Caco-2 (cell line): ENCODE results near the gene OTUD5. TPM values are rescaled to one million over a fixed set of nuclear protein-coding genes. Genes with fewer than 3 reads are reported as not detected.

Experiments
- BruUV-seq: library from RNA; stranded (reverse); fragments of 400-500 nt; replicated peaks from 2 replicates; lab custom pipeline; 2021; lab: Mats Ljungman, UMichigan
- CTCF ChIA-PET: fragments of 300-600 bp; sonication (Branson Sonifier 250); formaldehyde crosslinking; loops from one replicate; lab custom pipeline; 2022; ENCODE audit warnings: antibody characterized with exemption; lab: Charles Lee
- POLR2A ChIA-PET: fragments of 300-600 bp; sonication (Branson Sonifier 250); formaldehyde crosslinking; loops from one replicate; lab custom pipeline; 2022; ENCODE audit warnings: antibody characterized with exemption; lab: Charles Lee
- DNase-seq, 2 experiments: peaks; one replicate each; pipeline versions ENCODE4 v3.0.0 to v3.0.0-alpha.2; 2020 to 2022
- H3K27me3 ChIP-seq: replicated peaks from 2 replicates; pipeline ENCODE4 v1.6.0; 2011; ENCODE audit warnings: low read length; ENCODE audit not compliant: control insufficient read depth, insufficient read depth
- H3K36me3 ChIP-seq: 2 replicates; pipeline ENCODE4 v1.5.1; 2011; ENCODE audit warnings: low read length; ENCODE audit not compliant: control insufficient read depth, insufficient read depth
- H3K4me1 ChIP-seq: fragments of 250-450 bp; sonication (Bioruptor Pico); 2 replicates; pipeline ENCODE4 v1.5.1; 2020; ENCODE audit warnings: mild to moderate bottlenecking
- H3K4me3 ChIP-seq: 2 replicates; pipeline ENCODE4 v1.5.1; 2011; ENCODE audit warnings: low read depth, mild to moderate bottlenecking, control low read depth, low read length
- H3K9me3 ChIP-seq: fragments of 250-450 bp; sonication (Bioruptor Pico); 2 replicates; pipeline ENCODE4 v1.5.1; 2020; ENCODE audit warnings: mild to moderate bottlenecking, moderate library complexity
- H3K27ac Mint-ChIP-seq: one replicate; pipeline ENCODE4 v1.8.0; 2022; ENCODE audit warnings: mixed read lengths; ENCODE audit not compliant: unreplicated experiment
- H3K27me3 Mint-ChIP-seq: one replicate; pipeline ENCODE4 v1.8.0; 2022; ENCODE audit warnings: mixed read lengths; ENCODE audit not compliant: insufficient read depth, unreplicated experiment
- H3K36me3 Mint-ChIP-seq: one replicate; pipeline ENCODE4 v1.8.0; 2022; ENCODE audit warnings: mild to moderate bottlenecking, mixed read lengths; ENCODE audit not compliant: insufficient read depth, unreplicated experiment
- H3K4me1 Mint-ChIP-seq: one replicate; pipeline ENCODE4 v1.8.0; 2022; ENCODE audit warnings: low read depth, mixed read lengths; ENCODE audit not compliant: unreplicated experiment
- H3K4me3 Mint-ChIP-seq: one replicate; pipeline ENCODE4 v1.8.0; 2022; ENCODE audit warnings: mild to moderate bottlenecking, moderate library complexity, mixed read lengths; ENCODE audit not compliant: unreplicated experiment
- H3K9me3 Mint-ChIP-seq: one replicate; pipeline ENCODE4 v1.8.0; 2022; ENCODE audit warnings: mixed read lengths; ENCODE audit not compliant: unreplicated experiment
- CTCF ChIP-seq, 2 experiments: fragments of 200-600 bp in 1 of 2; IDR thresholded peaks; 1 replicate in 1 of 2; 2 replicates in 1 of 2; pipeline versions ENCODE4 v1.5.1 to v1.8.0; 2011 to 2022; ENCODE audit warnings: antibody characterized with exemption in 1 of 2, control low read depth in 1 of 2, inconsistent platforms in 1 of 2, low read depth in 1 of 2, low read length in 1 of 2, mild to moderate bottlenecking in 1 of 2, moderate library complexity in 1 of 2; ENCODE audit not compliant: insufficient read depth in 1 of 2, severe bottlenecking in 1 of 2, unreplicated experiment in 1 of 2
- intact Hi-C: fragments of 100-400 bp; cut with micrococcal nuclease; formaldehyde crosslinking; loops from one replicate; pipeline ENCODE4 v1.10.0; 2022; ENCODE audit not compliant: unreplicated experiment
- total RNA-seq: library from RNA; stranded (reverse); gene quantifications from 2 replicates; pipeline ENCODE4 v1.2.3, GENCODE V29; 2022

The OTUD5 gene
- total RNA-seq, 1 experiment from 2014 or later, result 40.6 TPM

GRCh38 chrX:48998391-48998790, 41.0 kb upstream of the OTUD5 start:
- H3K27me3 ChIP-seq, result no peaks in the 10 kb centered on the region
- no peaks in the 10 kb centered on the region for H3K9me3 Mint-ChIP-seq
- H3K36me3 ChIP-seq, result no peaks in the 10 kb centered on the region
- peaks cover 37% of the 10 kb centered on the region for H3K36me3 Mint-ChIP-seq
- no peak overlapping the region for H3K27ac Mint-ChIP-seq
- peaks cover 10% of the 10 kb centered on the region for H3K4me1 Mint-ChIP-seq
- ChIA-PET POLR2A (no interaction called here), CTCF (no interaction called here)
- no peaks in the 10 kb centered on the region for H3K4me1 ChIP-seq
- no peak for DNase-seq
- no peaks in the 10 kb centered on the region for H3K27me3 Mint-ChIP-seq
- no peaks in the 10 kb centered on the region for H3K9me3 ChIP-seq
- H3K4me3 Mint-ChIP-seq, result no peak overlapping the region
- intact Hi-C loops, result no loop called here
- no peak overlapping the region for H3K4me3 ChIP-seq
- no TSS peak for BruUV-seq
- no peak for TF ChIP-seq CTCF (IDR thresholded peaks at IDR 0.05; ENCODE audit: insufficient read depth in 1 of 2, low read depth in 1 of 2, low read length in 1 of 2, severe bottlenecking in 1 of 2, unreplicated experiment in 1 of 2)

- POLR2A ChIA-PET, result no interaction called here
- no peaks in the 10 kb centered on the region for H3K9me3 Mint-ChIP-seq
- no peaks in the 10 kb centered on the region for H3K9me3 ChIP-seq
- no TSS peak for BruUV-seq
- CTCF ChIA-PET, result no interaction called here
- TF ChIP-seq CTCF (IDR thresholded peaks at IDR 0.05; ENCODE audit: insufficient read depth in 1 of 2, low read depth in 1 of 2, low read length in 1 of 2, severe bottlenecking in 1 of 2, unreplicated experiment in 1 of 2), result no peak
- no peak overlapping the region for H3K4me3 ChIP-seq
- no peak overlapping the region for H3K4me3 Mint-ChIP-seq
- H3K36me3 Mint-ChIP-seq, result peaks cover 37% of the 10 kb centered on the region
- H3K4me1 ChIP-seq, result no peaks in the 10 kb centered on the region
- H3K36me3 ChIP-seq, result no peaks in the 10 kb centered on the region
- H3K27me3 Mint-ChIP-seq, result no peaks in the 10 kb centered on the region
- intact Hi-C loops, result no loop called here
- H3K4me1 Mint-ChIP-seq, result peaks cover 10% of the 10 kb centered on the region
- H3K27ac Mint-ChIP-seq, result no peak overlapping the region
- no peaks in the 10 kb centered on the region for H3K27me3 ChIP-seq
- DNase-seq, result no peak
These were observed 40.5 kb upstream of the OTUD5 start for GRCh38 chrX:48997865-48998264.

GRCh38 chrX:48997455-48997854, 40.0 kb upstream of the OTUD5 start:
- Mint-ChIP-seq H3K36me3 (peaks cover 37% of the 10 kb centered on the region), H3K9me3 (no peaks in the 10 kb centered on the region), H3K4me1 (peaks cover 10% of the 10 kb centered on the region), H3K4me3 (no peak overlapping the region), H3K27me3 (no peaks in the 10 kb centered on the region), H3K27ac (no peak overlapping the region)
- Histone ChIP-seq H3K4me3 (no peak overlapping the region), H3K27me3 (no peaks in the 10 kb centered on the region), H3K9me3 (no peaks in the 10 kb centered on the region), H3K4me1 (no peaks in the 10 kb centered on the region), H3K36me3 (no peaks in the 10 kb centered on the region)
- CTCF ChIA-PET, result no interaction called here
- TF ChIP-seq CTCF (IDR thresholded peaks at IDR 0.05; ENCODE audit: insufficient read depth in 1 of 2, low read depth in 1 of 2, low read length in 1 of 2, severe bottlenecking in 1 of 2, unreplicated experiment in 1 of 2), result no peak
- POLR2A ChIA-PET, result no interaction called here
- intact Hi-C loops, result no loop called here
- no peak for DNase-seq
- BruUV-seq, result no TSS peak
